PC-9 (cell line): ENCODE measurements around the gene PSG5. TPM values are rescaled to one million over a fixed set of nuclear protein-coding genes. Genes with fewer than 3 reads are reported as not detected.
"Not testable (repeated sequence)": the region's sequence is repeated elsewhere in the genome, so short reads cannot be mapped to it uniquely, and the experiment has no call there.

ENCODE experiments used
- BruUV-seq: library from RNA; stranded (reverse); fragments of 400-500 nt; replicated peaks from 2 replicates; lab custom pipeline; 2021; lab: Mats Ljungman, UMichigan
- CTCF ChIA-PET: fragments of 300-600 bp; sonication (Branson Sonifier 250); formaldehyde crosslinking; loops from one replicate; lab custom pipeline; 2022; ENCODE audit warnings: antibody characterized with exemption; lab: Charles Lee
- POLR2A ChIA-PET: fragments of 300-600 bp; sonication (Branson Sonifier 250); formaldehyde crosslinking; loops from one replicate; lab custom pipeline; 2022; ENCODE audit warnings: antibody characterized with exemption; ENCODE audit not compliant: unreplicated experiment; lab: Charles Lee
- DNase-seq, 2 experiments: peaks; one replicate each; pipeline versions ENCODE4 v3.0.0 to v3.0.0-alpha.2; 2015 to 2022; ENCODE audit warnings: mixed read lengths in 1 of 2
- H2AFZ ChIP-seq: fragments of 200-600 bp; sonication (generic); 2 replicates; pipeline ENCODE4 v1.8.1; 2017; ENCODE audit warnings: antibody characterized with exemption
- H3F3A ChIP-seq: fragments of 200-600 bp; sonication (generic); 2 replicates; pipeline ENCODE4 v1.8.1; 2017; ENCODE audit warnings: antibody characterized with exemption, mild to moderate bottlenecking, low read depth; ENCODE audit not compliant: insufficient read depth
- H3K27ac ChIP-seq: fragments of 200-600 bp; sonication (generic); 2 replicates; pipeline ENCODE4 v1.6.1; 2016; ENCODE audit warnings: mixed run types
- H3K27me3 ChIP-seq: fragments of 200-600 bp; sonication (generic); 2 replicates; pipeline ENCODE4 v1.6.1; 2016; ENCODE audit warnings: low read depth, mixed run types; ENCODE audit not compliant: insufficient read depth
- H3K36me3 ChIP-seq: fragments of 200-600 bp; sonication (generic); 2 replicates; pipeline ENCODE4 v1.6.1; 2016; ENCODE audit warnings: low read depth, mixed run types
- H3K4me1 ChIP-seq: fragments of 200-600 bp; sonication (generic); replicated peaks from 2 replicates; pipeline ENCODE4 v1.6.1; 2016; ENCODE audit warnings: mixed run types; ENCODE audit not compliant: insufficient read depth
- H3K4me2 ChIP-seq: fragments of 200-600 bp; sonication (generic); 2 replicates; pipeline ENCODE4 v1.6.1; 2017; ENCODE audit warnings: mixed run types
- H3K4me3 ChIP-seq: fragments of 200-600 bp; sonication (generic); 2 replicates; pipeline ENCODE4 v1.6.1; 2016; ENCODE audit warnings: mixed run types
- H3K79me2 ChIP-seq: fragments of 200-600 bp; sonication (generic); 2 replicates; pipeline ENCODE4 v1.6.1; 2017; ENCODE audit warnings: low read depth, mixed run types
- H3K9me2 ChIP-seq: fragments of 200-600 bp; sonication (generic); 2 replicates; pipeline ENCODE4 v1.8.1; 2017; ENCODE audit warnings: mild to moderate bottlenecking; ENCODE audit not compliant: insufficient read depth
- H3K9me3 ChIP-seq: fragments of 200-600 bp; sonication (generic); 2 replicates; pipeline ENCODE4 v1.8.1; 2016; ENCODE audit warnings: low read depth; ENCODE audit not compliant: insufficient read depth
- H4K20me1 ChIP-seq: fragments of 200-600 bp; sonication (generic); 2 replicates; pipeline ENCODE4 v1.8.1; 2017; ENCODE audit not compliant: insufficient read depth
- CTCF ChIP-seq: fragments of 200-600 bp; sonication (generic); conservative IDR thresholded peaks from 2 replicates; pipeline ENCODE4 v1.6.1; 2017; ENCODE audit warnings: mixed run types, antibody characterized with exemption, mild to moderate bottlenecking, moderate library complexity
- EZH2 ChIP-seq: fragments of 200-600 bp; sonication (generic); IDR thresholded peaks from 2 replicates; pipeline ENCODE4 v1.8.0; 2017; ENCODE audit warnings: antibody characterized with exemption, low read depth
- intact Hi-C: fragments of 100-400 bp; cut with micrococcal nuclease; formaldehyde crosslinking; loops from one replicate; pipeline ENCODE4 v1.10.0; 2022; ENCODE audit not compliant: unreplicated experiment
- total RNA-seq: library from RNA; stranded (reverse); gene quantifications from 2 replicates; pipeline ENCODE4 v1.2.3, GENCODE V29; 2021

PSG5 gene
- total RNA-seq, 1 experiment from 2014 or later, result 2.3 TPM

- POLR2A ChIA-PET, result not testable (repeated sequence)
- H3K4me2 ChIP-seq, result peak overlapping the region; percentile 44
These were observed 23.2 kb downstream of the PSG5 start for GRCh38 chr19:43163135-43163534.

GRCh38 chr19:43162261-43162660, 24.1 kb downstream of the PSG5 start:
- H3K4me1 ChIP-seq, result peaks cover 49% of the 10 kb centered on the region
- H3K4me3 ChIP-seq, result 0 out of 2 replicates have a peak overlapping the region, but pooled peaks have one; percentile 33
- POLR2A ChIA-PET, result interaction anchor here (0.7 kb wide), 1 partner anchor 371 kb away, joined by 3 read pairs; no protein-coding TSS in a partner anchor
- H3K36me3 ChIP-seq, H3K79me2 ChIP-seq, BruUV-seq, H3K27me3 ChIP-seq, intact Hi-C loops, CTCF ChIA-PET, H3K9me2 ChIP-seq, H4K20me1 ChIP-seq, H2AFZ ChIP-seq, H3K9me3 ChIP-seq: not testable (repeated sequence)
- H3K27ac ChIP-seq, result peak overlapping the region; percentile 92
- peaks cover 15% of the 10 kb centered on the region for H3F3A ChIP-seq
- DNase-seq, result peak; percentile 35 to 77
- peak overlapping the region; percentile 69 for H3K4me2 ChIP-seq

More at GRCh38 chr19:43163135-43163534, 23.2 kb downstream of the PSG5 start:
- H3K79me2 ChIP-seq, H3K9me3 ChIP-seq, H3K36me3 ChIP-seq, intact Hi-C loops, DNase-seq, H4K20me1 ChIP-seq, H3K27me3 ChIP-seq, BruUV-seq, H3K4me3 ChIP-seq, H3K9me2 ChIP-seq, H2AFZ ChIP-seq, CTCF ChIA-PET: not testable (repeated sequence)
- Histone ChIP-seq H3F3A (peaks cover 15% of the 10 kb centered on the region), H3K4me1 (peaks cover 49% of the 10 kb centered on the region), H3K27ac (peak overlapping the region; percentile 58)

GRCh38 chr19:43152214-43152613, 34.1 kb downstream of the PSG5 start:
- Histone ChIP-seq H3K4me2 (peak overlapping the region; percentile 24; the same call in 1 of the 2 replicates), H2AFZ (no peak overlapping the region), H3K4me3 (no peak overlapping the region), H3K27me3 (no peaks in the 10 kb centered on the region), H3F3A (0 out of 2 replicates have a peak, but pooled peaks cover 4% of the 10 kb centered on the region), H3K9me3 (no peaks in the 10 kb centered on the region), H3K36me3 (no peaks in the 10 kb centered on the region), H4K20me1 (no peaks in the 10 kb centered on the region), H3K9me2 (no peaks in the 10 kb centered on the region), H3K79me2 (no peaks in the 10 kb centered on the region), H3K4me1 (peaks cover 41% of the 10 kb centered on the region), H3K27ac (peak overlapping the region; percentile 52; the same call in 1 of the 2 replicates)
- intact Hi-C loops, result no loop called here
- ChIA-PET POLR2A (no interaction called here), CTCF (no interaction called here)
- DNase-seq, result peak in 1 of 2 experiments; percentile 73
- no TSS peak for BruUV-seq
- TF ChIP-seq CTCF (no peak), EZH2 (no peak)

- POLR2A ChIA-PET, H4K20me1 ChIP-seq, H3K27me3 ChIP-seq, H3K79me2 ChIP-seq, H3F3A ChIP-seq, H3K9me3 ChIP-seq, H3K9me2 ChIP-seq, H3K36me3 ChIP-seq, H3K4me3 ChIP-seq, H2AFZ ChIP-seq, intact Hi-C loops, BruUV-seq, CTCF ChIA-PET: not testable (repeated sequence)
- Histone ChIP-seq H3K4me1 (peaks cover 41% of the 10 kb centered on the region), H3K27ac (peak overlapping the region; percentile 62), H3K4me2 (peak overlapping the region; percentile 11)
- DNase-seq, result peak; percentile 33 to 92
These were observed 36.5 kb downstream of the PSG5 start for GRCh38 chr19:43149788-43150187.
